HG03432 (cell line): ENCODE results near the gene NFE2L1.
"Not testable (repeated sequence)": the region's sequence is repeated elsewhere in the genome, so short reads cannot be mapped to it uniquely, and the experiment has no call there.

Source experiments
- ATAC-seq: cut with Tn5 transposase; IDR thresholded peaks from one replicate; pipeline ENCODE4 v1.9.1; 2021; ENCODE audit warnings: mild to moderate bottlenecking, moderate library complexity; ENCODE audit not compliant: unreplicated experiment

NFE2L1 gene

GRCh38 chr17:48067245-48067644, 19.1 kb downstream of the NFE2L1 start:
- no peak for ATAC-seq

GRCh38 chr17:48067808-48068207, 19.6 kb downstream of the NFE2L1 start:
- ATAC-seq, result not testable (repeated sequence)

GRCh38 chr17:48068491-48068961, 20.4 kb downstream of the NFE2L1 start:
- ATAC-seq, result no peak

GRCh38 chr17:48070195-48070594, 22.0 kb downstream of the NFE2L1 start:
- ATAC-seq, result no peak

GRCh38 chr17:48071654-48072053, 23.5 kb downstream of the NFE2L1 start:
- ATAC-seq, result no peak

GRCh38 chr17:48072811-48073210, 24.7 kb downstream of the NFE2L1 start:
- ATAC-seq, result not testable (repeated sequence)

- not testable (repeated sequence) for ATAC-seq
Observed at GRCh38 chr17:48073566-48074094, 25.5 kb downstream of the NFE2L1 start.

- no peak for ATAC-seq
Observed at GRCh38 chr17:48074322-48075081, 26.3 kb downstream of the NFE2L1 start.

- not testable (repeated sequence) for ATAC-seq
Observed at GRCh38 chr17:48077152-48077551, 29.0 kb downstream of the NFE2L1 start.

GRCh38 chr17:48081858-48082257, 33.7 kb downstream of the NFE2L1 start:
- ATAC-seq, result no peak

- no peak for ATAC-seq
Observed at GRCh38 chr17:48084932-48085331, 36.8 kb downstream of the NFE2L1 start.

- no peak for ATAC-seq
Observed at GRCh38 chr17:48093341-48094045, 45.3 kb downstream of the NFE2L1 start.

GRCh38 chr17:48095611-48096010, 47.5 kb downstream of the NFE2L1 start:
- no peak for ATAC-seq

GRCh38 chr17:48100160-48100559, 52.0 kb downstream of the NFE2L1 start:
- no peak for ATAC-seq

- ATAC-seq, result peak; percentile 12
Observed at GRCh38 chr17:48100591-48101011, 52.4 kb downstream of the NFE2L1 start.

- ATAC-seq, result peak; percentile 92
Observed at GRCh38 chr17:48101012-48101720, 53.0 kb downstream of the NFE2L1 start, which contains the start of gene CBX1. TSS of gene CBX1 (minus strand) at chr17:48101478. CDS start at chr17:48077004, 24,474 bp downstream.

GRCh38 chr17:48102043-48102750, 54.0 kb downstream of the NFE2L1 start:
- ATAC-seq, result no peak

- no peak for ATAC-seq
Observed at GRCh38 chr17:48102798-48103715, 54.9 kb downstream of the NFE2L1 start.

- no peak for ATAC-seq
Observed at GRCh38 chr17:48104440-48104839, 56.3 kb downstream of the NFE2L1 start.

- ATAC-seq, result no peak
Observed at GRCh38 chr17:48106802-48107136, 58.6 kb downstream of the NFE2L1 start.
